ENCODE data around the gene ADGRG1.

DNA sequence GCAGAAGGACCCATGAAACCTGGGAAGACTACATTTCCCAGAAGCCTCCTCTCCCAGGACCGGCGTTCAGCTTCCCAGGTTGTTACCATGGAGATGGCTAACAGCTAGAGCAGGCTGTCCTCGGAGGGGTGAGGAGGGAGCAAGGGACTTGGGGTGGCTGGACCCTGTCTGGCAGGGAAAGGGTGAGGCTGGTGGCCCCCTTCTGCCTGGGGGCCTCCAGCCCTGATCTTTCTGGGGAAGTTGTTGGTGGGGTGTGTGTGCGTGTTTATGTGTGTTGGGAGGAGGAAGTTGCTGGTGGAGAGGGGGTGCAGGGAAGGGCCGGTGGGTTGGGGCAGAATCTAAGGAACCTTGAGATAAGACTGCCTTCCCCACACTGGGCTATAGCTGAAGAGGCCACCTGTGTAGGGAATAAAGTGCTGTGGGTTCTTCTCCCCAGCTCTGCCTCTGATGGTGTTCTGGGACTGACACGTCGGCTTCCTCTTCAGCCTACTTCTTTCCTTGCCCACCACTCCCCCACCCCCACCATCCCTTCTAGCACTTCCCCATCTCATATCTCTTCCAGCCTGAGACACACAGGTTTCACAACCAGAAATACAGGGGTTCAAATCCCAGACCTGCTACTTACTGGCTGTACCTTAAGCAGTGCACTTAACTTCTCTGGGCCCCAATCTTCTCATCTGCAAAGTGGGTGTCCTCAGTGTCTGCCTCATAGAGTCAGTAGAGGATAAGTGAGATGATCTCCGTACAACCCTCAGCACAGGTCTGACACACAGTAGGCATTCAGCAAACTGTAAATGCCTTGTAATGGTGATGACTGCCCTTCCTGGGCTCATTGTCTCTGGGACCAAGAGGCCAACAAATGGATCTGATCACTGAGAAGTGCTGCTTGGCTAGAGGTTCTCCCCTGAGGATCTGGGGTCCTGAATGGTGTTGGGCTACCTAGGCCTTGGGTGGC is 66.6 kb downstream of the ADGRG1 start, which contains the start of gene DRC7:
- TF ChIP-seq, protein P1, sequence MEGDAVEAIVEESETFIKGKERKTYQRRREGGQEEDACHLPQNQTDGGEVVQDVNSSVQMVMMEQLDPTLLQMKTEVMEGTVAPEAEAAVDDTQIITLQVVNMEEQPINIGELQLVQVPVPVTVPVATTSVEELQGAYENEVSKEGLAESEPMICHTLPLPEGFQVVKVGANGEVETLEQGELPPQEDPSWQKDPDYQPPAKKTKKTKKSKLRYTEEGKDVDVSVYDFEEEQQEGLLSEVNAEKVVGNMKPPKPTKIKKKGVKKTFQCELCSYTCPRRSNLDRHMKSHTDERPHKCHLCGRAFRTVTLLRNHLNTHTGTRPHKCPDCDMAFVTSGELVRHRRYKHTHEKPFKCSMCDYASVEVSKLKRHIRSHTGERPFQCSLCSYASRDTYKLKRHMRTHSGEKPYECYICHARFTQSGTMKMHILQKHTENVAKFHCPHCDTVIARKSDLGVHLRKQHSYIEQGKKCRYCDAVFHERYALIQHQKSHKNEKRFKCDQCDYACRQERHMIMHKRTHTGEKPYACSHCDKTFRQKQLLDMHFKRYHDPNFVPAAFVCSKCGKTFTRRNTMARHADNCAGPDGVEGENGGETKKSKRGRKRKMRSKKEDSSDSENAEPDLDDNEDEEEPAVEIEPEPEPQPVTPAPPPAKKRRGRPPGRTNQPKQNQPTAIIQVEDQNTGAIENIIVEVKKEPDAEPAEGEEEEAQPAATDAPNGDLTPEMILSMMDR (IDR thresholded peaks at IDR 0.05), result no peak
- TF ChIP-seq POLR2A (IDR thresholded peaks at IDR 0.05), result no peak
- no peak for TF ChIP-seq POLR2AphosphoS5 (IDR thresholded peaks at IDR 0.05; ENCODE audit: insufficient read depth in 1 of 2, low read depth in 1 of 2)

All from vagina (tissue), 2 donors.